Neural cell (in vitro differentiated cells): ENCODE measurements around the gene NBL1.

Experiments
- CTCF ChIP-seq: fragments of 450-650 bp; IDR thresholded peaks from 2 replicates; pipeline ENCODE4 v1.5.1; 2014; ENCODE audit warnings: antibody characterized with exemption, mild to moderate bottlenecking, moderate library complexity; ENCODE audit not compliant: poor library complexity, severe bottlenecking
- EP300 ChIP-seq: fragments of 450-650 bp; conservative IDR thresholded peaks from 2 replicates; pipeline ENCODE4 v1.6.1; 2014; ENCODE audit warnings: antibody characterized with exemption, mild to moderate bottlenecking, moderate library complexity; ENCODE audit not compliant: poor library complexity, severe bottlenecking
- EZH2 ChIP-seq: fragments of 200-600, 300-800 bp; shearing (Covaris generic), sonication (generic); IDR thresholded peaks from 2 replicates; pipeline ENCODE4 v1.6.1; 2014; ENCODE audit warnings: antibody characterized with exemption, low read length, borderline replicate concordance, mild to moderate bottlenecking; ENCODE audit not compliant: insufficient read depth, poor library complexity, severe bottlenecking
- MXI1 ChIP-seq: fragments of 450-650 bp; conservative IDR thresholded peaks from 2 replicates; pipeline ENCODE4 v1.6.1; 2014; ENCODE audit warnings: antibody characterized with exemption, mild to moderate bottlenecking; ENCODE audit not compliant: poor library complexity, severe bottlenecking
- POLR2AphosphoS5 ChIP-seq: IDR thresholded peaks from 2 replicates; pipeline ENCODE4 v1.6.1; 2012
- RAD21 ChIP-seq: fragments of 450-650 bp; conservative IDR thresholded peaks from 2 replicates; pipeline ENCODE4 v1.6.1; 2014; ENCODE audit warnings: antibody characterized with exemption, mild to moderate bottlenecking, moderate library complexity
- SMC3 ChIP-seq: fragments of 450-650 bp; conservative IDR thresholded peaks from 2 replicates; pipeline ENCODE4 v1.6.1; 2014; ENCODE audit warnings: antibody characterized with exemption, mild to moderate bottlenecking, moderate library complexity; ENCODE audit not compliant: poor library complexity
- TAF1 ChIP-seq: IDR thresholded peaks from 2 replicates; pipeline ENCODE4 v1.6.1; 2012; ENCODE audit warnings: low read depth
- TF ChIP-seq, protein P1 (sequence below): IDR thresholded peaks from 2 replicates; pipeline ENCODE4 v1.6.1; 2012; ENCODE audit warnings: borderline replicate concordance

DNA sequence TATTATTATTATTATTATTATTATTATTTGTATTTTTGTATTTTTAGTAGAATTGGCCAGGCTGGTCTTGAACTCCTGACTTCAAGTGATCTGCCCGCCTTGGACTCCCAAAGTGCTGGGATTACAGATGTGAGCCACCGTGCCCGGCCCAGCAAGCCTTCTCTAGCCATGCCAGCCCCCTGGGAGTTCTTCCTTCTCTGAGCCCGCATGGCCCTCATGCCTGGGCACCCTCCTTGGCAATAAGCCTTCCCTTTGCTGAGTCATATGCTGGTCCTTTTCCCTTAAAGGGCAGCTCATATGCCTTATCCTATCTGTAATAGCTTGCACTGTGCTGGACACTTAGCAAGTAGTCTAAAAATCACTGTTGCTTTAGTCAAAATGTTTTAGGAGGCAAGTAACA is 8.5 kb upstream of the NBL1 start:
- no peak for TF ChIP-seq RAD21
- no peak for TF ChIP-seq CTCF
- no peak for TF ChIP-seq EZH2
- no peak for TF ChIP-seq POLR2AphosphoS5
- TF ChIP-seq, protein P1, sequence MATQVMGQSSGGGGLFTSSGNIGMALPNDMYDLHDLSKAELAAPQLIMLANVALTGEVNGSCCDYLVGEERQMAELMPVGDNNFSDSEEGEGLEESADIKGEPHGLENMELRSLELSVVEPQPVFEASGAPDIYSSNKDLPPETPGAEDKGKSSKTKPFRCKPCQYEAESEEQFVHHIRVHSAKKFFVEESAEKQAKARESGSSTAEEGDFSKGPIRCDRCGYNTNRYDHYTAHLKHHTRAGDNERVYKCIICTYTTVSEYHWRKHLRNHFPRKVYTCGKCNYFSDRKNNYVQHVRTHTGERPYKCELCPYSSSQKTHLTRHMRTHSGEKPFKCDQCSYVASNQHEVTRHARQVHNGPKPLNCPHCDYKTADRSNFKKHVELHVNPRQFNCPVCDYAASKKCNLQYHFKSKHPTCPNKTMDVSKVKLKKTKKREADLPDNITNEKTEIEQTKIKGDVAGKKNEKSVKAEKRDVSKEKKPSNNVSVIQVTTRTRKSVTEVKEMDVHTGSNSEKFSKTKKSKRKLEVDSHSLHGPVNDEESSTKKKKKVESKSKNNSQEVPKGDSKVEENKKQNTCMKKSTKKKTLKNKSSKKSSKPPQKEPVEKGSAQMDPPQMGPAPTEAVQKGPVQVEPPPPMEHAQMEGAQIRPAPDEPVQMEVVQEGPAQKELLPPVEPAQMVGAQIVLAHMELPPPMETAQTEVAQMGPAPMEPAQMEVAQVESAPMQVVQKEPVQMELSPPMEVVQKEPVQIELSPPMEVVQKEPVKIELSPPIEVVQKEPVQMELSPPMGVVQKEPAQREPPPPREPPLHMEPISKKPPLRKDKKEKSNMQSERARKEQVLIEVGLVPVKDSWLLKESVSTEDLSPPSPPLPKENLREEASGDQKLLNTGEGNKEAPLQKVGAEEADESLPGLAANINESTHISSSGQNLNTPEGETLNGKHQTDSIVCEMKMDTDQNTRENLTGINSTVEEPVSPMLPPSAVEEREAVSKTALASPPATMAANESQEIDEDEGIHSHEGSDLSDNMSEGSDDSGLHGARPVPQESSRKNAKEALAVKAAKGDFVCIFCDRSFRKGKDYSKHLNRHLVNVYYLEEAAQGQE: no peak
- no peak for TF ChIP-seq TAF1
- no peak for TF ChIP-seq EP300
- no peak for TF ChIP-seq SMC3
- TF ChIP-seq MXI1: no peak
